HG02798 (cell line): ENCODE data around the gene MRPS21.
"Not testable (repeated sequence)": the region's sequence is repeated elsewhere in the genome, so short reads cannot be mapped to it uniquely, and the experiment has no call there.

Experiments used
- ATAC-seq: cut with Tn5 transposase; IDR thresholded peaks from one replicate; pipeline ENCODE4 v1.9.1; 2021; ENCODE audit warnings: mild to moderate bottlenecking; ENCODE audit not compliant: unreplicated experiment, poor library complexity

MRPS21 gene

GRCh38 chr1:150281221-150281757, 12.4 kb upstream of the MRPS21 start:
- ATAC-seq, result no peak

GRCh38 chr1:150281758-150282557, 11.7 kb upstream of the MRPS21 start, which contains the start of gene CIART:
Gene CIART, plus strand, starts transcription at chr1:150282554. Its CDS starts 714 bp downstream, at chr1:150283268.
- ATAC-seq, result peak; percentile 77

- ATAC-seq, result no peak
Measured at GRCh38 chr1:150282558-150282958, 11.1 kb upstream of the MRPS21 start.

- ATAC-seq, result no peak
Measured at GRCh38 chr1:150283260-150283659, 10.4 kb upstream of the MRPS21 start.

GRCh38 chr1:150288382-150288781, 5.3 kb upstream of the MRPS21 start:
- ATAC-seq, result no peak

GRCh38 chr1:150288822-150289221, 4.8 kb upstream of the MRPS21 start:
- ATAC-seq, result no peak

GRCh38 chr1:150295476-150295875, 1.8 kb downstream of the MRPS21 start:
- ATAC-seq, result no peak

GRCh38 chr1:150299716-150300115, 6.1 kb downstream of the MRPS21 start:
- ATAC-seq, result no peak

GRCh38 chr1:150302338-150302737, 8.7 kb downstream of the MRPS21 start:
- no peak for ATAC-seq

GRCh38 chr1:150302902-150303301, 9.2 kb downstream of the MRPS21 start:
- no peak for ATAC-seq

- ATAC-seq, result not testable (repeated sequence)
Measured at GRCh38 chr1:150308585-150308984, 14.9 kb downstream of the MRPS21 start.

GRCh38 chr1:150309758-150310508, 16.3 kb downstream of the MRPS21 start:
- no peak for ATAC-seq

GRCh38 chr1:150311762-150312161, 18.1 kb downstream of the MRPS21 start:
- no peak for ATAC-seq

GRCh38 chr1:150314691-150315090, 21.0 kb downstream of the MRPS21 start:
- not testable (repeated sequence) for ATAC-seq

- no peak for ATAC-seq
Measured at GRCh38 chr1:150320667-150320978, 27.0 kb downstream of the MRPS21 start.

- no peak for ATAC-seq
Measured at GRCh38 chr1:150321826-150322166, 28.1 kb downstream of the MRPS21 start.

- no peak for ATAC-seq
Measured at GRCh38 chr1:150322310-150322709, 28.6 kb downstream of the MRPS21 start.

- ATAC-seq, result no peak
Measured at GRCh38 chr1:150332651-150333290, 39.1 kb downstream of the MRPS21 start.

- ATAC-seq, result no peak
Measured at GRCh38 chr1:150346316-150346715, 52.7 kb downstream of the MRPS21 start.

GRCh38 chr1:150352866-150353265, 59.2 kb downstream of the MRPS21 start:
- ATAC-seq, result no peak
